A204.1 (cell line): ENCODE results near the gene TSC22D3.
"Not testable (repeated sequence)": the region's sequence is repeated elsewhere in the genome, so short reads cannot be mapped to it uniquely, and the experiment has no call there.

Experiments used
- FAIRE-seq: peaks from 2 replicates; lab custom pipeline; 2012; peaks lifted over from hg19 to GRCh38; lab: Jason Lieb, UNC

TSC22D3 gene

GRCh38 chrX:107712231-107713202 lies 63.1 kb downstream of the TSC22D3 start:
- FAIRE-seq, result no peak

- no peak for FAIRE-seq
Measured at GRCh38 chrX:107711521-107712181, 63.9 kb downstream of the TSC22D3 start.

- FAIRE-seq, result no peak
Measured at GRCh38 chrX:107710617-107711391, 64.8 kb downstream of the TSC22D3 start.

DNA sequence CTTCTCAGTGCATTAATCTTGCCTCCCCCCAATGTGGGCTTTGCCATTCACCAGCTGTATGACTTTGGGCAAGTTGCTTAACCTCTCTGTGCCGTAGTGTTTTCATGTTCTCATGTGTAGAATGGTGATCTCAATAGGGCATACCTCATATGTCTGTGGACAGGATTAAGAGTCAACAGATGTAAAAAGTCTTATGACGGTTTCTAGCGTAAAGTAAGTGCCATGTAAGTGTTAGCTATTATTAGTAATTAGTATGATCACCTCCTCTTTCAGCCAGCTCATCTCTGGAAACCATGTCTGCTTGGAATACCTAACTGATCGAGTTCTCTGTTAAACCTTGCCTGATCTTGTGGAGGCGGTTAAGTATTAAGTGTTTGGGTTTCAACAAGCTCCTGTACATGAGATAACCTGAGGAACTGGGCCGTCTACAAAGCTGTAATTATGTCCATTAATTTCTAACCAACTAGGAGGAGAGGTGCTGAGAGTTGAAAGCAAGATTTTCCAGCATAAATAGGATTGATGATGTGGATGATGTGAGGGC lies 66.3 kb downstream of the TSC22D3 start:
- no peak for FAIRE-seq

GRCh38 chrX:107708762-107709161 lies 66.8 kb downstream of the TSC22D3 start:
- FAIRE-seq, result no peak

GRCh38 chrX:107707866-107708265 lies 67.7 kb downstream of the TSC22D3 start:
- no peak for FAIRE-seq

- FAIRE-seq, result no peak
Measured at GRCh38 chrX:107706309-107706708, 69.3 kb downstream of the TSC22D3 start.

GRCh38 chrX:107704587-107704986 lies 71.0 kb downstream of the TSC22D3 start:
- no peak for FAIRE-seq

GRCh38 chrX:107704181-107704580 lies 71.4 kb downstream of the TSC22D3 start:
- FAIRE-seq, result no peak

GRCh38 chrX:107701493-107702121 lies 74.0 kb downstream of the TSC22D3 start:
- no peak for FAIRE-seq

- no peak for FAIRE-seq
Measured at GRCh38 chrX:107700790-107701189, 74.8 kb downstream of the TSC22D3 start.

DNA sequence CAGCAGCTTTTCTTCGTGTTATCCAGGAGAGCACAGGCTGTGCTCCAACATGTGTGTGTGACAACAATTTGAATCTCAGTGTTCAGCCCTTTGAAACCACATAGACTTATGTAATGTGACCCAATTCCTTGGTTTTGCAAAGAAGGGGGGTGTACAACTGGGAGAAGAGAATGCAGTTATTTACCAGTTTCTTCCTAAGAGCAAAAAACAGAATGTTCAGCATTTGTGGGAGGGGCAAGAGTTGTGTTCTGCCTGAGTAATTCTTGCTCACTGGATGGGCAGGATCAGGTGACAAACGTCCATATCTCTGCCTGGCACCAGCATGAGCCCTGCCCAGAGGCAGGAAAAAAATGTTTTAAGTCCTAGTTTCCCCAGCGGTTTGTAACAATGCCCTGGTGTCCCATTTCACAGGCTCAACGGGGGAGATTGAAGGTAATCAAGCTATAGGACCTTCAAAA lies 75.2 kb downstream of the TSC22D3 start:
- no peak for FAIRE-seq

- no peak for FAIRE-seq
Measured at GRCh38 chrX:107699616-107700015, 76.0 kb downstream of the TSC22D3 start.

- no peak for FAIRE-seq
Measured at GRCh38 chrX:107691024-107691448, 84.6 kb downstream of the TSC22D3 start.

- no peak for FAIRE-seq
Measured at GRCh38 chrX:107687445-107687844, 88.1 kb downstream of the TSC22D3 start.

- no peak for FAIRE-seq
Measured at GRCh38 chrX:107686792-107687191, 88.8 kb downstream of the TSC22D3 start.

- FAIRE-seq, result no peak
Measured at GRCh38 chrX:107686026-107686425, 89.6 kb downstream of the TSC22D3 start.

DNA sequence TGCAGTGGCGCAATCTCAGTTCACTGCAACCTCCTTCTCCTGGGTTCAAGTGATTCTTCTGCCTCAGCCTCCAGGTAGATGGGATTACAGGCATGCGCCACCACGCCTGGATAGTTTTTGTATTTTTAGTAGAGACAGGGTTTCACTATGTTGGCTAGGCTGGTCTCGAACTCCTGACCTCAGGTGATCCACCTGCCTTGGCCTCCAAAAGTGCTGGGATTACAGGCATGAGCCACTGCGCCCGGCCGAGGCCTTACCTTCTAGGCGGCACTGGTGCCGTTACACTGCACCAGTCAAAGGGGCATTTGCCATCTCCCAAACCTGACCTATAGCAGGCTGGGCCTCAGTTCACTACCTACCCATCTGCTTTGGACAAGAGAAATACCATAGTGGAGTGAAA lies 90.0 kb downstream of the TSC22D3 start:
- FAIRE-seq, result not testable (repeated sequence)

DNA sequence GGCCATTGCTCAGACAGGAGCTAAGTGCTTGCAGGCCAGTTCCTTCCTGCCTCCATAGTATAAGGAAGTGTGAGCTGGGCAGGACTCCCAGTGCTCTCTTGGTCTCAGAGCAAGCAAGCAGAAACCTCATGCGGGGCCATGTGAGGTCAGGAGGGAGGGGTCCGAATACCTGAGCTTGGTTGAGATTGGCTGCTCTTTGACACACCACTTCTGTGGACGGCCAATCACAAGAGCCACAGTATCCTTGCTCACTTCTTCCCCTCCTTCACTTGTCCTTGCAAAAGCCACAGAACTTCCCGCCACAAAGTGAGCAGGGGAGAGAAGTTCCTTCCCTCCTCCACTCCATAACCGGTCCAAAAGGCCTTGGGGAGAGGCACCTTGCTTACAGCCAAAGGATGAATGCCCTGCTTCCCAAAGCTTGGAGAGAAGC lies 90.6 kb downstream of the TSC22D3 start:
- no peak for FAIRE-seq

DNA sequence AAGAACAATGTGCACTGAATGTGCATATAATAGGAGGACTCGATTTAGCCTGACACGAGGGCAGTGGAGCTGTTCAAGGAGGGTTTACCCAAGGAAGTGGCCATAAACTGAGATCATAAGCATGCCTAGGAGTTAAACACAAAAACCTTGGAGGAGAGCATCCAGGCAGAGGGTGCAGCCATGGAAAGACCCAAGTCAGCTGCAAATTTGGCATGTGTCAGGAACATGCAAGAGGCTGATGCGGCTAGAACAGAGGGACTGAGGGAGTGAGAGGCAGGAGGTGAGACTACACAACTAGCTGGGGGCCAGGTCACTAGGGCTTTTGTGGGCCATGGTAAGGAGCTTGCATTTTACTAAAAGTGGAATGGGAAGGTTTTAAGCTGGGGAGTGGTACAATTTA lies 91.7 kb downstream of the TSC22D3 start:
- FAIRE-seq, result no peak

- no peak for FAIRE-seq
Measured at GRCh38 chrX:107683124-107683895, 92.3 kb downstream of the TSC22D3 start.
